Measurements from ENCODE around the gene HYCC1. TPM values are rescaled to one million over a fixed set of nuclear protein-coding genes. Genes with fewer than 3 reads are reported as not detected.

Gene HYCC1
- total and polyA plus RNA-seq, 9 of the 15 experiments (the other 6 are each of a cell fraction or from before 2014, with no cell fraction given): 11.2 to 40.6 (median 37.9) TPM

- TF ChIP-seq BDP1 (IDR thresholded peaks at IDR 0.05; ENCODE audit: insufficient read depth, insufficient read length): no peak
- no peak for TF ChIP-seq CEBPG (CRISPR knock-in tag; IDR thresholded peaks at IDR 0.05)
- no peak for TF ChIP-seq CEBPG (tag; conservative IDR thresholded peaks at IDR 0.05 in 1 of 2, IDR thresholded peaks at IDR 0.05 in 1 of 2)
- no peak for TF ChIP-seq ZNF140 (CRISPR knock-in tag; IDR thresholded peaks at IDR 0.05)
Observed at GRCh38 chr7:23001610-23002009, 12.3 kb downstream of the HYCC1 start (continued).

- Histone ChIP-seq H3K9me1 (ENCODE audit: control insufficient read depth, insufficient read depth, low read length) (no peaks in the 10 kb centered on the region), H3K4me3 (no peak overlapping the region), H3K79me2 (ENCODE audit: control insufficient read depth, insufficient read depth, low read length) (peaks cover 74% of the 10 kb centered on the region), H3K9me3 (replicated peaks; ENCODE audit: control insufficient read depth, insufficient read depth, low read depth, low read length) (no peaks in the 10 kb centered on the region), H3K36me3 (ENCODE audit: control insufficient read depth, insufficient read depth, low read length) (no peaks in the 10 kb centered on the region), H2AFZ (ENCODE audit: low read depth, low read length) (no peak overlapping the region), H3K4me2 (ENCODE audit: insufficient read depth, low read length) (no peak overlapping the region), H3K9ac (ENCODE audit: insufficient read depth in 1 of 2, low read depth in 2 of 2, low read length in 2 of 2) (no peak overlapping the region), H3K4me1 (replicated peaks in 1 of 2; ENCODE audit: control insufficient read depth in 2 of 2, insufficient read depth in 2 of 2, low read length in 2 of 2) (no peaks in the 10 kb centered on the region), H4K20me1 (replicated peaks; ENCODE audit: control insufficient read depth, insufficient read depth, low read length) (no peaks in the 10 kb centered on the region), H3K27ac (ENCODE audit: extremely low read depth, low read depth, low read length) (no peak overlapping the region), H3K27me3 (ENCODE audit: control insufficient read depth in 2 of 2, insufficient read depth in 2 of 2, low read length in 2 of 2) (no peaks in the 10 kb centered on the region)
- no peak for FAIRE-seq
- DNase-seq (ENCODE audit: extremely low read depth in 1 of 4, low spot score in 3 of 4): no peak
- ChIA-PET CTCF (ENCODE audit: low intra/inter-chr PET ratio) (interaction anchor here (0.6 kb wide), 1 partner anchor 543 kb away, joined by 3 read pairs; no protein-coding TSS in a partner anchor), POLR2A (interaction anchor here (0.6 to 3.2 kb wide), 2 partner anchors 11 to 24 kb away, joined by 4 to 12 read pairs; no protein-coding TSS in a partner anchor)
- 62% methylated on average over 4 of the region's 4 CpGs for WGBS (ENCODE audit: insufficient coverage, low coverage, missing lambda C conversion rate)
- no TSS peak for BruUV-seq (replicated peaks)
- no peak for ATAC-seq
- in situ Hi-C loops (cut with MboI) (no loop called here), intact Hi-C loops (cut with micrococcal nuclease) (no loop called here)
- TF ChIP-seq BRF1 (IDR thresholded peaks at IDR 0.05; ENCODE audit: borderline replicate concordance, extremely low read depth, insufficient read length) (no peak), ZNF134 (CRISPR knock-in tag; conservative IDR thresholded peaks at IDR 0.05) (no peak), HBP1 (CRISPR knock-in tag; IDR thresholded peaks at IDR 0.05) (no peak), NFE2L1 (tag; IDR thresholded peaks at IDR 0.05; ENCODE audit: borderline replicate concordance, low read depth) (no peak), ATF2 (CRISPR knock-in tag; IDR thresholded peaks at IDR 0.05) (no peak), ARID1B (IDR thresholded peaks at IDR 0.05) (no peak), ZNF583 (CRISPR knock-in tag; IDR thresholded peaks at IDR 0.05) (no peak), RNF219 (CRISPR knock-in tag; IDR thresholded peaks at IDR 0.05) (no peak), NFATC3 (IDR thresholded peaks at IDR 0.05) (no peak), PURB (CRISPR knock-in tag; IDR thresholded peaks at IDR 0.05; ENCODE audit: low read depth) (no peak)
Observed at GRCh38 chr7:23000597-23001360, 13.2 kb downstream of the HYCC1 start.

Data from K562 (cell line).